H1 (cell line): ENCODE measurements around the gene DRG1. TPM values are rescaled to one million over a fixed set of nuclear protein-coding genes. Genes with fewer than 3 reads are reported as not detected.

Experiments used
- CHD7 ChIP-seq: fragments of 300-600 bp; sonication (generic); IDR thresholded peaks from 2 replicates; pipeline ENCODE4 v1.7.1; 2012; ENCODE audit warnings: low read length, moderate library complexity, mild to moderate bottlenecking, inconsistent platforms; ENCODE audit not compliant: insufficient replicate concordance
- JUN ChIP-seq: IDR thresholded peaks from 2 replicates; pipeline ENCODE4 v1.6.1; 2011; ENCODE audit warnings: low read depth, mild to moderate bottlenecking, improper control_type of control experiment, low read length
- TAF1 ChIP-seq: IDR thresholded peaks from 2 replicates; pipeline ENCODE4 v1.6.1; 2011; ENCODE audit warnings: mild to moderate bottlenecking, low read depth, low read length
- polyA plus RNA-seq, 7 experiments: library from polyadenylated mRNA; depleted of rRNA in 3 of 7; stranded (reverse) in 5 of 7; unstranded in 2 of 7; fragments of >200 nt in 5 of 7; fragments of 200-250 nt in 2 of 7; gene quantifications; 1 replicate in 5 of 7; 2 replicates in 1 of 7; 4 replicates in 1 of 7; pipeline versions ENCODE4 v1.2.1 to v1.2.3, GENCODE V29; 2011 to 2013; ENCODE audit warnings: missing spikeins in 2 of 7, mixed read lengths in 2 of 7
- total RNA-seq: library from RNA; stranded (reverse); fragmentation: NEBNext Ultra II Directional; extraction: Animal tissue kit (Norgen Biotek cat#: 25700); gene quantifications from 2 replicates; pipeline ENCODE4 v1.2.1, GENCODE V29; 2021

Gene DRG1
- total and polyA plus RNA-seq, 2 of the 8 experiments (the other 6 are each of a cell fraction or from before 2014, with no cell fraction given) = 45.3 to 81.9 TPM

GRCh38 chr22:31399211-31400022 is at the start of gene DRG1 (continued):
- TF ChIP-seq CHD7 (no peak), TAF1 (peak; percentile 94), JUN (no peak)
